Measurements from ENCODE around the gene HSD17B13.

DNA sequence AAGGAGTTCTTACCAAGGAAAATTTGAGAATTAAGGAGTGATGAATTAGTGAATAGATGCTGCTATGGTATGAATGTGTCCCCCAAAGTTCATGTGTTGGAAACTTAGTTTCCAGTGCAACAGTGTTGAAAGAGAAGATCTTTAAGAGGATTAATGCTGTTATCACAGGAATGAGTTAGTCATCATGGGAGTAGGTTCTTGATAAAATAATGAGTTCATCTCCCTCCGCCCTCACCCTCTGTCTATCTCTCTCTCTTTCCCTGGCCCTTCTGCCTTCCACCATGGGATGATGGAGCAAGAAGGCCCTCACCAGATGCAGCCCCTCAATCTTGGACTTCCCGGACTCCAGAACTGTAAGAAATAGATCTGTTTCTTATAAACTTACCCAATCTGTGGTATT, 64.0 kb downstream of the HSD17B13 start:
- TF ChIP-seq, protein P1, sequence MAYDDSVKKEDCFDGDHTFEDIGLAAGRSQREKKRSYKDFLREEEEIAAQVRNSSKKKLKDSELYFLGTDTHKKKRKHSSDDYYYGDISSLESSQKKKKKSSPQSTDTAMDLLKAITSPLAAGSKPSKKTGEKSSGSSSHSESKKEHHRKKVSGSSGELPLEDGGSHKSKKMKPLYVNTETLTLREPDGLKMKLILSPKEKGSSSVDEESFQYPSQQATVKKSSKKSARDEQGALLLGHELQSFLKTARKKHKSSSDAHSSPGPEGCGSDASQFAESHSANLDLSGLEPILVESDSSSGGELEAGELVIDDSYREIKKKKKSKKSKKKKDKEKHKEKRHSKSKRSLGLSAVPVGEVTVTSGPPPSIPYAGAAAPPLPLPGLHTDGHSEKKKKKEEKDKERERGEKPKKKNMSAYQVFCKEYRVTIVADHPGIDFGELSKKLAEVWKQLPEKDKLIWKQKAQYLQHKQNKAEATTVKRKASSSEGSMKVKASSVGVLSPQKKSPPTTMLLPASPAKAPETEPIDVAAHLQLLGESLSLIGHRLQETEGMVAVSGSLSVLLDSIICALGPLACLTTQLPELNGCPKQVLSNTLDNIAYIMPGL (CRISPR knock-in tag; IDR thresholded peaks at IDR 0.05): no peak
- no peak for TF ChIP-seq CREB1 (CRISPR knock-in tag; IDR thresholded peaks at IDR 0.05)

Measured in WTC11 (cell line).